Mesothelial cell of epicardium (in vitro differentiated cells): ENCODE results near the gene ZNFX1. TPM values are rescaled to one million over a fixed set of nuclear protein-coding genes. Genes with fewer than 3 reads are reported as not detected.

Experiments used
- DNase-seq, 2 experiments: peaks; one replicate each; pipeline ENCODE4 v3.0.0; 2021; ENCODE audit warnings: low spot score in 2 of 2; ENCODE audit not compliant: unreplicated experiment in 2 of 2
- H3K27ac Mint-ChIP-seq: 2 replicates; pipeline ENCODE4 v1.8.0; 2021; ENCODE audit warnings: mixed read lengths
- H3K27me3 Mint-ChIP-seq: 2 replicates; pipeline ENCODE4 v1.8.0; 2021; ENCODE audit warnings: low read depth, mixed read lengths
- H3K36me3 Mint-ChIP-seq: 2 replicates; pipeline ENCODE4 v1.8.0; 2021; ENCODE audit warnings: mixed read lengths
- H3K4me1 Mint-ChIP-seq: 2 replicates; pipeline ENCODE4 v1.8.0; 2021; ENCODE audit warnings: mixed read lengths
- H3K4me3 Mint-ChIP-seq: 2 replicates; pipeline ENCODE4 v1.8.0; 2021; ENCODE audit warnings: mild to moderate bottlenecking, moderate library complexity, mixed read lengths
- H3K9me3 Mint-ChIP-seq: 2 replicates; pipeline ENCODE4 v1.8.0; 2021; ENCODE audit warnings: mixed read lengths
- CTCF ChIP-seq: fragments of 200-600 bp; sonication (generic); IDR thresholded peaks from one replicate; pipeline ENCODE4 v1.5.0; 2021; ENCODE audit warnings: antibody characterized with exemption; ENCODE audit not compliant: unreplicated experiment
- total RNA-seq: library from RNA; stranded (reverse); gene quantifications from 3 replicates; pipeline ENCODE4 v1.2.1, GENCODE V29; 2021

The ZNFX1 gene
- total RNA-seq, 1 donor from 2014 or later = 16.8 TPM

- Mint-ChIP-seq H3K4me1 (peaks cover 68% of the 10 kb centered on the region), H3K9me3 (peaks cover 66% of the 10 kb centered on the region), H3K36me3 (peaks cover 95% of the 10 kb centered on the region), H3K4me3 (peak overlapping the region; percentile 95), H3K27ac (peak overlapping the region; percentile 98), H3K27me3 (no peaks in the 10 kb centered on the region)
- DNase-seq = no peak
- no peak for TF ChIP-seq CTCF
Observed at GRCh38 chr20:49283176-49283702, 5.4 kb upstream of the ZNFX1 start.

DNA sequence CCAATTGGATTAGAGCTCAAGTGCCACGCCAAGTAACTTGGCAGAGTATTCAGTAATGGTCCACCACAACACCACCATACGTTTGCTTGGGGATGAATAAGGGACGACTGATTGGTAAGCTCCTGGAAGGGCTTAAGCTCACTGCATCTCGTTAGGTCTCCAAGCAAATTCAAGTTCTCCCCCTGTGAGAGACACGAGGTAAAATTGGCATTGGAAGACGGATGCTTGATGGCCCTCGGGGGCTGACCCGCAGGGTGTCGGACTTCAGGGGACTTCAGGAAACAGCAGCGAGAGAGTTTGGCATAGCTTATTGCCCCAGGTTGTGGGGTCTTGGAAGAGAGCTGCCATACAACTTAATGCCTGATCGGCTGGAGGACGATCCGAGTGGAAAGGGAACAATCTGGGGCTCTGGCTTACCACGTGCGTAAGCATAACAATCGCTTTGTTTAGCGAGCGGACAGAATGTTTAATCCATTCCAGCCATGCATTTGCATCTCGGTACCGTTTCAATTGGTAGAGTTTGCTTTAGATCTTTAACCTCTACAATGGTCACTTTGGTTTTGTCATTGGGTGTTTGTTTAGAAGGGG, 4.8 kb upstream of the ZNFX1 start:
- peaks cover 89% of the 10 kb centered on the region for H3K36me3 Mint-ChIP-seq
- H3K27ac Mint-ChIP-seq = peak overlapping the region; percentile 98
- H3K27me3 Mint-ChIP-seq = no peaks in the 10 kb centered on the region
- TF ChIP-seq CTCF = no peak
- no peak for DNase-seq
- H3K4me1 Mint-ChIP-seq = peaks cover 68% of the 10 kb centered on the region
- H3K4me3 Mint-ChIP-seq = peak overlapping the region; percentile 95
- peaks cover 66% of the 10 kb centered on the region for H3K9me3 Mint-ChIP-seq

- DNase-seq = no peak
- Mint-ChIP-seq H3K27me3 (no peaks in the 10 kb centered on the region), H3K27ac (peak overlapping the region; percentile 98), H3K9me3 (peaks cover 59% of the 10 kb centered on the region), H3K36me3 (peaks cover 83% of the 10 kb centered on the region), H3K4me3 (peak overlapping the region; percentile 95), H3K4me1 (peaks cover 66% of the 10 kb centered on the region)
- no peak for TF ChIP-seq CTCF
Observed at GRCh38 chr20:49281913-49282467, 4.1 kb upstream of the ZNFX1 start.

DNA sequence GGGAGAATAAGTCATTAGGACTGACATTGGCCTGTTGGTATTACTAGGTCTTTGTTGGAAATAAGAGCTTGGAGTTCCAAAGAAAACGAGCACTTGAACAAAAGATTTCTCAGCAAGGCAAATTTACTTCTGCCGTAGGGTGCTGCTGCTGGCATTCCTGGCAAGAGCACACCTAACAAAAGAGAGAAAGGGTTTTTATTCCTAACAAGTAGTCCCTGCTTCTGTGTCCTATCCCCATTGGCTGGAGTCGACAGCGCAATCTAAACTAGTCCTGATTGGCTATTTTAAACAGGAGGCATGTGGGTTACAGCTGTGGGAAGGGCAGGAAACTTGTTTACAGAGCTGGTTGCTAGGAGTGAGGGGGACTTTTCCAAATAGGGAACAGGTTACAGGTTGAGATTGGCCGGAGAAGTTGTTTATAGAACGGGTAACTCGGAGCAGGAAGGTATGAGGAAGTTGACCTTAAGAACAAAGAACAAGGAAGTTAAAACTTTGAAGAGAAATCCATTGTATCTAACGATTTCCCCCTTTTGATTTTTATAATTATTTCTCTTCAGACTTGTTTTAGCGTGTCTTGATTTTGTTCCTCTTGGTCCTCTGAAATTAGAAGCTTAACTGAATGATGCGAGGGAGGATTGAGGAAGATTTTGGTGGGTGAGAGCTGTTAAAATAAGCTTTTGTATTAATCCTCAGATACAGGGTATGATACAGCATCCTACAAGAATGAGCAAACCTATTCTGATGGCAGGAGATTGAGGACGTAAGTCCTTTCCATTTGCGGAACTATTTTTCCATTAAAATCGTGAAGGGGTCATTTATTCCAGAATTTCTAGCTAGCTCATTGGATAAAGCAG, 3.4 kb upstream of the ZNFX1 start:
- H3K36me3 Mint-ChIP-seq = peaks cover 76% of the 10 kb centered on the region
- peaks cover 52% of the 10 kb centered on the region for H3K9me3 Mint-ChIP-seq
- peak overlapping the region; percentile 95 for H3K4me3 Mint-ChIP-seq
- no peaks in the 10 kb centered on the region for H3K27me3 Mint-ChIP-seq
- H3K4me1 Mint-ChIP-seq = peaks cover 72% of the 10 kb centered on the region
- DNase-seq = no peak
- TF ChIP-seq CTCF = no peak
- H3K27ac Mint-ChIP-seq = peak overlapping the region; percentile 98

- Mint-ChIP-seq H3K4me1 (peaks cover 75% of the 10 kb centered on the region), H3K27ac (peak overlapping the region; percentile 98), H3K27me3 (no peaks in the 10 kb centered on the region), H3K4me3 (peak overlapping the region; percentile 95), H3K36me3 (peaks cover 70% of the 10 kb centered on the region), H3K9me3 (peaks cover 45% of the 10 kb centered on the region)
- DNase-seq = no peak
- no peak for TF ChIP-seq CTCF
Observed at GRCh38 chr20:49280463-49281058, 2.7 kb upstream of the ZNFX1 start.
